PFSK-1 (cell line): ENCODE measurements around the gene BRD3OS.

Experiments used
- FOXP2 ChIP-seq: optimal IDR thresholded peaks from 2 replicates; pipeline ENCODE3; 2011; ENCODE audit warnings: borderline replicate concordance, control low read depth, inconsistent platforms; ENCODE audit not compliant: insufficient read depth; ENCODE audit errors: extremely low read length, extremely low read depth
- POLR2AphosphoS5 ChIP-seq: IDR thresholded peaks from 2 replicates; pipeline ENCODE4 v1.6.1; 2012; ENCODE audit warnings: low read depth, mild to moderate bottlenecking, control low read depth, low read length, moderate library complexity
- SIN3A ChIP-seq: IDR thresholded peaks from 2 replicates; pipeline ENCODE4 v1.6.1; 2012; ENCODE audit warnings: mild to moderate bottlenecking, low read length, moderate library complexity, borderline replicate concordance; ENCODE audit not compliant: insufficient read depth
- TAF1 ChIP-seq: IDR thresholded peaks from 2 replicates; pipeline ENCODE4 v1.6.1; 2012; ENCODE audit warnings: low read length, control low read depth, borderline replicate concordance; ENCODE audit not compliant: insufficient read depth
- TF ChIP-seq, protein P1 (sequence below), 2 experiments: IDR thresholded peaks; 2 replicates each; pipeline versions ENCODE4 v1.6.1 to v1.8.0; 2011 to 2012; ENCODE audit warnings: low read depth in 2 of 2, low read length in 2 of 2, control low read depth in 1 of 2, inconsistent platforms in 1 of 2, mild to moderate bottlenecking in 1 of 2, moderate library complexity in 1 of 2; ENCODE audit not compliant: insufficient read depth in 1 of 2

The BRD3OS gene

DNA sequence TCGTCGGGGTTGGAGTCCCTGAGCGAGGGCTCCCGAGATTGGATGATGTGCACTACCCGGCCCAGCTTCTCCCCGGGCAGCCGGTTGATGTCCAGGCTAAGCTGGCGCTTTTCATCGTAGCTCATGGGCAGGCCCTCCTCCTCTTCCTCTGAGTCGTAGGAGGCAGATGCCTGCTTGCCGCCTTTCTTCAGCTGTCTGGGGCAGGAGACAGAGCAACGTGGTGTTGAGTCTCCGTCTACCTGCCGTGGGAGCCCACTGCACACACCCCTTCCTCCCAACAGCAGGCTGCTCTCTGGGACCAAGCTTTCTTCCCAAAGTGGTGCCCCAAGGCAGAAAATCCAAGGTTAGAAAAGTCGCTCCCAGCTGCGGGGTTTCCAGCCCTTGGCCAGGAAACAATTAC, 10.8 kb downstream of the BRD3OS start:
- no peak for TF ChIP-seq FOXP2
- TF ChIP-seq, protein P1, sequence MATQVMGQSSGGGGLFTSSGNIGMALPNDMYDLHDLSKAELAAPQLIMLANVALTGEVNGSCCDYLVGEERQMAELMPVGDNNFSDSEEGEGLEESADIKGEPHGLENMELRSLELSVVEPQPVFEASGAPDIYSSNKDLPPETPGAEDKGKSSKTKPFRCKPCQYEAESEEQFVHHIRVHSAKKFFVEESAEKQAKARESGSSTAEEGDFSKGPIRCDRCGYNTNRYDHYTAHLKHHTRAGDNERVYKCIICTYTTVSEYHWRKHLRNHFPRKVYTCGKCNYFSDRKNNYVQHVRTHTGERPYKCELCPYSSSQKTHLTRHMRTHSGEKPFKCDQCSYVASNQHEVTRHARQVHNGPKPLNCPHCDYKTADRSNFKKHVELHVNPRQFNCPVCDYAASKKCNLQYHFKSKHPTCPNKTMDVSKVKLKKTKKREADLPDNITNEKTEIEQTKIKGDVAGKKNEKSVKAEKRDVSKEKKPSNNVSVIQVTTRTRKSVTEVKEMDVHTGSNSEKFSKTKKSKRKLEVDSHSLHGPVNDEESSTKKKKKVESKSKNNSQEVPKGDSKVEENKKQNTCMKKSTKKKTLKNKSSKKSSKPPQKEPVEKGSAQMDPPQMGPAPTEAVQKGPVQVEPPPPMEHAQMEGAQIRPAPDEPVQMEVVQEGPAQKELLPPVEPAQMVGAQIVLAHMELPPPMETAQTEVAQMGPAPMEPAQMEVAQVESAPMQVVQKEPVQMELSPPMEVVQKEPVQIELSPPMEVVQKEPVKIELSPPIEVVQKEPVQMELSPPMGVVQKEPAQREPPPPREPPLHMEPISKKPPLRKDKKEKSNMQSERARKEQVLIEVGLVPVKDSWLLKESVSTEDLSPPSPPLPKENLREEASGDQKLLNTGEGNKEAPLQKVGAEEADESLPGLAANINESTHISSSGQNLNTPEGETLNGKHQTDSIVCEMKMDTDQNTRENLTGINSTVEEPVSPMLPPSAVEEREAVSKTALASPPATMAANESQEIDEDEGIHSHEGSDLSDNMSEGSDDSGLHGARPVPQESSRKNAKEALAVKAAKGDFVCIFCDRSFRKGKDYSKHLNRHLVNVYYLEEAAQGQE (IDR thresholded peaks at IDR 0.05; ENCODE audit: insufficient read depth in 1 of 2, low read depth in 2 of 2, low read length in 2 of 2) = no peak
- TF ChIP-seq TAF1 = no peak
- no peak for TF ChIP-seq POLR2AphosphoS5
- no peak for TF ChIP-seq SIN3A

DNA sequence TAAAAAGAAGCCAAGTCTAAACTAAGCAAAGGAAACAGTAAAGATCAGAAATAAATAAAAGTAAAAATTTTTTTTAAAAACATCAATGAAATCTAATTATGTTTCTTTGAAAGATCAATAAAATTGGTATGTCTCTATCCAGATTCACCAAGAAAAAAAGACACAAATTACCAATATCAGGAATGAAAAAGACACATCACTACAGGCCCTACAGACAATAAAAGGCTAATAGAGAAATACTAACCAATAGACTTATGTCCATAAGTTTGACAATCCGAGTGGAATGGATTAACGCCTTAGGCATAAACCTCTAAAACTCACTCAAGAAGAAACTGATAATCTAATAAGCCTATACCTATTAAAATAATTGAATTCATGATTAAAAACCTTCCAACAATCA, 12.4 kb downstream of the BRD3OS start:
- TF ChIP-seq FOXP2 (no peak), POLR2AphosphoS5 (no peak), TAF1 (no peak), SIN3A (no peak)
- TF ChIP-seq, protein P1 (IDR thresholded peaks at IDR 0.05; ENCODE audit: insufficient read depth in 1 of 2, low read depth in 2 of 2, low read length in 2 of 2) = no peak

DNA sequence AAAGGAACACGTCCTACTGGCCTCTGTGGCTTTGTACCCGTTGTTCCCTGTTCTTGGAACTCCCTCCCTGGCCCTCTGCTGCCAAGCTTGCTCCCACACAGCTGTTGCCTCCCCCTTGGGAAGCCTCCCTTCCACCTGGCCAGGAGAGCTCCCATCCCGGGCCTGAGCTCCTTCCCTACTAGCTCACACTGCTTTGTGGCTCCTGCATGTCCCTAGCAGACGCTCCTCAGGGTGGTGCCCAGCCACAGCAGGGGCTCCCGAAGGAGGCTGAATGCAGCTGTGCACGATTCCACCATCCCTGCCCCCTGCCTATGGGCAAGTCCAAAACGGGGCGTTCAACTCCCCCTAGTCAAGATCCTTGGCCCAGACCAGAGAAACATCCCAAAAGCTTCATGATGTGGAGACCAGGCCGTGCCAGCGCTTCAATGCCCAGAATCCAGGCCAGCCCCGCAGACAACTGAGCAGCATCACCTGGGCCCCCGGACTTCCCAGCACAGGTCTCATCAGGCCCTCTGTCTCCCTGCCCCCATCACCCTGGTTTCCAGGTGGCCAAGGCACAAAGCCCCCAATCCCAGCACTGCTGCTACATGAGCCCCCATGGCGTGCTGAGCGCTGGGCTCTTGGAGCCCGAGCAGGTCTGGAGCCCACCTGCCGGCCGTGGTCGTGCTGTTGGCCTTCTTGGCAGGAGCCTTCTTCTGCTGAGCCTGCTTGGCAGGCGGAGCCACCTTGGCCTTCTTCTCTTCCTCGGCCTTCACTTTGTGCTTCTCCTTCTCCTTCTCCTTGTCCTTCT, 14.3 kb downstream of the BRD3OS start:
- no peak for TF ChIP-seq TAF1
- TF ChIP-seq FOXP2 = no peak
- TF ChIP-seq, protein P1 (IDR thresholded peaks at IDR 0.05; ENCODE audit: insufficient read depth in 1 of 2, low read depth in 2 of 2, low read length in 2 of 2) = no peak
- TF ChIP-seq POLR2AphosphoS5 = no peak
- no peak for TF ChIP-seq SIN3A

DNA sequence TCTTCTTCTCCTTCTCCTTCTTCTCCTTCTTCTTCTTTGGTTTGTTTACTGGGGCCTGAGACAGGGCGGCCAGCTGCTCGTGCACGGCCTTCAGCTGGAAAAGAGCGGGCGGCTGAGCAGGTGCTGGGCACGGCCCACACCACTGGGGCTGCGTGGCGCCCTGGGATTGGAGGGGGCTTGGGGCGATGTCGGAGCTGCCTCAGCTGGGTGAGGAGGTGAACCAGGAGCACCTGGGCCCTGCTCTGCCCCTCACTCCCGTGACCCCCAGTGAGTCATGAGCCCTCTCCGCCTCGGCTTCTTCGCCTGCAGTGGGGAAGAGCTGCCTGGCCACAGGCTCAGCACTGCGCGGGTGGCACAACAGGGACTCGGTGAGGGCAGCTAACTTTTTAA, 14.9 kb downstream of the BRD3OS start:
- TF ChIP-seq, protein P1 (IDR thresholded peaks at IDR 0.05; ENCODE audit: insufficient read depth in 1 of 2, low read depth in 2 of 2, low read length in 2 of 2) = no peak
- TF ChIP-seq POLR2AphosphoS5 (no peak), FOXP2 (no peak), TAF1 (no peak), SIN3A (no peak)
